Activated CD4-positive, alpha-beta T cell treated with anti-CD3 and anti-CD28 coated beads, Interleukin-2, amount 50 U/mL, for 4 hours (primary cell): ENCODE results near the gene COL18A1.
"Not testable (repeated sequence)": the region's sequence is repeated elsewhere in the genome, so short reads cannot be mapped to it uniquely, and the experiment has no call there.

Experiments used
- DNase-seq, 2 experiments: peaks; one replicate each; pipeline ENCODE4 v3.0.0-alpha.2; 2020

COL18A1 gene

GRCh38 chr21:45442686-45443594 lies 38.0 kb downstream of the COL18A1 start:
- not testable (repeated sequence) for DNase-seq

DNA sequence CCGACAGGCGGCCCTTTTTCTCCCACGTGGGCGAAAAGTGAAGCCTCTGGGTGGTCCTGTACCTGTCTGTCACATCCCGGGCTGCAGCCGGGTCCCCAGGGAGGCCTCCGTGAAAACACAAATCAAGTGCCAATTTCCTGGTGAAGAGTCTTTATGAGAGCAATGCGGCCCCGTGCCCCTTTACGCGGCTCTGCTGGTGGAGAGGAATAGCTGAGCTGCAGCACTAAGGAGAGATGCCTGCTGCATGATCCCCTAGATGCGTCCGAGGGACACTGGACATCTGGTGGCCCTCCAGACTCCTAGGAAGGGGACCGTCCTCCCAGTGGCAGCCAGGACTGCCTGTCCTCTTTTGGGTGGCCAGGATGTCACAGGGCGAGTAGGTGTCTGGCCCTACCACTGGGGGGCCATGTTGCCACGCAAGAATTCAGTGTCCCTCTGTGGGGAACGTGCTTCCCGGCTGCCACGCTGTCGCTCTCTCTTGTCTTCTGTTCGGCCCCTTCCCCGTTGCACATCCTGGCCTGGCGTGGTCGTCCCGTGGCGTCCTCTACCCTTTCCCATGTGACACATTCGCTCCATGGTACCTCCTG lies 38.7 kb downstream of the COL18A1 start:
- no peak for DNase-seq

GRCh38 chr21:45444385-45444784 lies 39.4 kb downstream of the COL18A1 start:
- no peak for DNase-seq

GRCh38 chr21:45445369-45445768 lies 40.4 kb downstream of the COL18A1 start:
- no peak for DNase-seq

GRCh38 chr21:45447821-45448220 lies 42.9 kb downstream of the COL18A1 start:
- no peak for DNase-seq

DNA sequence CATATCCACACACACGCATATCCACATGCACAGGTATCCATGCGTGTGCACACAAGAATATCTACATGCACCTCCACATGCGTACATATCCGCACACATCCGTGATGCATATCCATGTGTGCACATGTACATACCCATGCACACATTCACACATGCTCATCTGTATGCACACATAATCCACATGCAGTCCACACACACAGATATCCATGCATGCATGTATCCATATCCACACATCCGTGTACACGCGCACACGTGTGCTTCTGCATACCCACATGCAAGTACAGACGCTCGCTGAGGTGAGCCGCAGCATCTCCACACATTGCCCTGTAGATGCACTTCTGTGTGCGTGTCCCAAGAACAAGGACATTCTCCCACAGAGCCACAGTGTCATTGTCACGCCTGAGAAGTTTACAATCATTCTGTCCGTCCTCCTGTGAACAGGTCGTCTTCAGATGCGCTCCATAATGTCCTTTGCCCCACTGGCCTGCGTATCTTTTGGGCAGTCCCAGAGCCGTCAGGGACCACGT lies 43.4 kb downstream of the COL18A1 start:
- DNase-seq: no peak

- DNase-seq: no peak
Observed at GRCh38 chr21:45448810-45449657, 44.1 kb downstream of the COL18A1 start.

GRCh38 chr21:45449658-45450422 lies 44.9 kb downstream of the COL18A1 start:
- no peak for DNase-seq

DNA sequence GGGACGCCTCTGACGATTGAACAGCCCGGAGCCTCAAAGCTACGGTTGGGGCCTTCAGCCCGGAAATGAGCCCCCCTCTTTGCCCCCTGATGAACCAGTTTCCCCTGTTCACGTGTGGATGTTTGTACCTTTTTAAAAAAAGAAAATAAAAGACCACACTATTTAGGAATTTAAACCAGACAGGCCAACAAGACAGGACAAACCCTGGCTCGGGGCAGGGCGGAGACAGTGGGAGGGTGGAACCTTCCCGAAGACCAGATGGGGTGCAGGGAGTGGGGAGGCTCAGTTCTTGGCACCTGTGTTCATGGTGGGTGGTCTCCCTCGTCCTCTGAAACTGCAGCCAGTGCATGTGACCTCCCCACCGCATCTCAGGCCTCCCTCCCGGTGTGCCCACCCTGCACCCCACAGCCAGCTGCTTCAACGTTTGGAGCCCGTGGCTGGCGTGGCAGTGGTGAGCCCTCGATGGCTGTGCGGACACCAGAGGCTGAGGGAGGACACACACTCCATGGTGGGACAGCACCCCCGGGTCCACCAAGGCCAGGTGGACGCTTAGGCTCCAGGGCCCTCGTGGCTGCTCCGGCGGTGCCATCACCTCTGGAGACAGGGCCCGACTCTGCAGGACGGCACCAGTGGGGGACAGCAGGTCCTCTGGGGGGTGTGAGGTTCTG lies 45.6 kb downstream of the COL18A1 start:
- DNase-seq: no peak

DNA sequence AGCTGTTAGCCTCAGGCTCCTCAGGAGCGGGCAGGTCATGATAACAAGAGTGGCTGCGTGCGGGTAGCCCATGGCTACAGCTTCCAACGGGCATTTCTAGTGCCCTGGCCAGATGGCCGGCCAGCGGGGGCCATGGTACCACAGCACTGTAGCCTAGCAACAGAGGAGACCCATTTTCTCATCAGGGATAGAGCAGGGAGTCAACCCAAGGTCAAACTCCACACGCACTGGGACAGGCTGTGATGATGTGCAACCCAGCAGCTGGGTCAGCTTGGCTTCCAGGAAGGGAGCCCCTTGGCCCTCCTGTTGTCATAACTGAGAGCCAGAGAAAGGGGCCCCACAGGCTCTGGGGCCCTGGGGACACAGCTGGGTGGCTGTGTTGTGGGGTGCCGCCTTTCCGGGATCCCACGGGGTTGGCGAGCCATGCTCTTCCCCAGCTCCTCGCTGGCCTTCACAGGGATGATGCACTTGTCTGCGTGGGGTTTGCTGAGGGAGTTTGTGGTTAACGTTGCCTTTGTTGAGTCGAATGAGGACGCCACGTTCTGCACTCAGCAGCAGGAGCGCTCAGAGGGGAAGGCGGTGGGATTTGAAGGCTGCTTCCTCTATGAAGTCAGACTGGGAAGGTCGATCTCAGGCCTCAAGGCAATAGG lies 46.3 kb downstream of the COL18A1 start:
- no peak for DNase-seq

DNA sequence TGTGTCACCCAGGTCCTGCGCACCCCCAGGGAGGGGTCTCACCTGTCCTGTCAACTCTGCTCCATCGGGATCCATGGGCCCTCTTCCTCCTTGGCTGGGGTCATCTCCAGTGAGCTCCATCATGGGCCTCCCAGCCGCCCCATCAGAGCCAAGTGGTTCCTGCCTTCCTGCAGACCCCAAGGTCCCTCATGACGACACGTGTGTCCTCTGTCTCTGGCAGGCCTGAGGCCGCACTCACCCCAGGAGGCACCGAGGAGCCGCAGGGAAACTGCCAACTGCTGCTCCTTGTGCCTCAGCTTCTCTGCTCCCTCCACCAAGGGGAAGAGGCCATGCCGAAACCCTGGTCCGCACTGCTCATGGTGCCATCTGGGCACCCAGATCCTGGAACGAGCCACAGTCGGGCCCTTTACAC lies 46.8 kb downstream of the COL18A1 start:
- DNase-seq: no peak

DNA sequence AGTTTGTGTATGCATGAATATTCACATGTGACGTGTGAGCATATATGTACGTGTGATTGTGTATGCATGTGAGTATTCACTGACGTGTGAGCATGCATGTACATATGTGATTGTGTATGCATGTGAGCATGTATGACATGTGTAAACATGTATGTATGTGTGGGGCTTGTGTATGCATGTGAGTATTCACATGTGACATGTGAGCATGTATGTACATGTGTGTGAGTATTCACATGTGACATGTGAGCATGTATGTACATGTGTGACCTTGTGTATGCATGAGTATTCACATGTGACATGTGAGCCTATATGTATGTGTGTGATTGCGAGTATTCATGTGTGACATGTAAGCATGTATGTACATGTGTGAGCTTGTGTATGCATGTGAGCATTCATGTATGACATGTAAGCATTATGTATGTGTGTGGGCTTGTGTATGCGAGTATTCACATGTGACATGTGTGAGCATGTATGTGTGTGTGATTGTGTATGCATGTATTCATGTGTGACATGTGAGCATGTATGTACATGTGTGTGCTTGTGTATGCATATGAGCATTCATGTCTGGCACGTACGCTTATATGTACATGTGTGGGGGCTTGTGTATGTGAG lies 47.8 kb downstream of the COL18A1 start:
- DNase-seq: no peak

- no peak for DNase-seq
Observed at GRCh38 chr21:45453308-45453950, 48.5 kb downstream of the COL18A1 start.

DNA sequence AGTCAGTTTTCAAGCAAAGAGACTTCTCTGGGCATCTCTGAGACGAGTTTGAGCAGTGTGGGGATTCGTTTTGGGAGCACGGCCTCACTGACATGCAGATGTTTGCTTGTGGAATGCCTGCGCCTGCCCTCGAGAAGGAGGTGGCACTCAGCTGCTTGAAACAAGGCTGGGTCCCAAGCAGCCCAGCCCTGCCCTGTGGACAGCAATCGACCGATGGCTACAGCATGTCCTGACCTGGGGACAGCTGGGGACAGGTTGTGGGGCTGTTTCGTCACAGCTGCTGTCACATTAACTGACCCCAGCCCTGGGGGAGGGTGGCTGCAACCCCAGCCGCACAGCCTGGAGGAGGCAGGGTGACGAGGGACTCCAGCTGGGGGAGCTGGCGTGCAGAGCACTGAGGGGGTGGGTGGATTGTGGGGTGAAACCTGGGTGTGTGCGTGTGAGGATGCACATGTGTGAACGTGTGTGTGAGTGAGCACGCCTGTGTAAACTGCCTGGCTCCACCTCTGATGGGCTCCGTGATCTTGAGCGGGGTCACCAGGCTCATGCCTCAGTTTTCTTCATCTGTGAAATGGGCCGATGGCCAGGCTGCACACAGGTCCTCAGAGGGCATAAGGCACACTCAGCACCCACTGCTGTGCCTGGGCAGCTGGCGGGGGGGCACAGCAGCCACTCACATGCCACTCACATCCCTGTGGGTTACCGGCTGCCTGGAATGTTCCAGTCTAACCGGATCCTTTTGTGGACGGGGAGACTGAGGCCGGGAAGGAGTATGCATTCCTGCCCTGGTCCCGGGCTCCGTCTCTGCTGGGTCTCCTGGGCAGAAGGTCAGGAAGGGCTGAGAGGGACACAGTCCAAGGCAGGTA lies 49.3 kb downstream of the COL18A1 start:
- DNase-seq: no peak

DNA sequence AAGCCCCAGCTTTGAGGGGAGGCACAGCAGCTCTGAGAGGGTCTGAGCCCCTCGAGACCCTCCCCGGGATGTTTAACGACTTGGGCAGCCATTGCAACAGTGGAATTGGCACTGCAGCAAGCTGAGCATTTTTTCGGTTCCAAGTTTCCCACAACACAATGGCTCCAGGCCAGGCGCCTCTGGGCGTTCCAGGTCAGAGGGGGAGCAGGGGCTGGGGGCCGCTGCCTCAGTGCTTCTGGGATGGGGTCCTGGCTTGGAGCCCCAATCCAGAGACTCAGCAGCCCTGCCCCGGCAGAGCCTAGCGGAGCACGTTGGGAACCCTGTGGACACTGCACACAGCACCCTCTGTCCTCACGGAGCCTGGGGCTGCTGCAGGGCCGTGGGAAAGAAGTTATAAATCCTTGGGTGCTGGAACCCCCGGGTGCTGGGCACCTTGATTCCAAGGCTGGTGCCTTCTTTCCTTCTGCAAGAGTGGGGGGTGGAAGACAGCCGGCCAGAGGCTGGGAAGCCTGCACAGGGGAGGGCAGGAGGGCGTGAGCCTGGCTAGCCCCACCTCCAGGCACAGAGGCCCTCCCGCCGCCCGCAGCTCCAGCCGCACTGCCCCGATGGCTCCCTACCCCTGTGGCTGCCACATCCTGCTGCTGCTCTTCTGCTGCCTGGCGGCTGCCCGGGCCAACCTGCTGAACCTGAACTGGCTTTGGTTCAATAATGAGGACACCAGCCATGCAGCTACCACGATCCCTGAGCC lies 50.1 kb downstream of the COL18A1 start:
- no peak for DNase-seq

- DNase-seq: no peak
Observed at GRCh38 chr21:45455674-45456583, 51.0 kb downstream of the COL18A1 start.

- DNase-seq: no peak
Observed at GRCh38 chr21:45456584-45457160, 51.7 kb downstream of the COL18A1 start.
